Mesothelial cell of epicardium (in vitro differentiated cells): ENCODE measurements around the gene SHPK. TPM values are rescaled to one million over a fixed set of nuclear protein-coding genes. Genes with fewer than 3 reads are reported as not detected.
A peak's percentile ranks its signal among the peaks of the same experiment; 100 is the strongest.

ENCODE experiments used
- DNase-seq, 2 experiments: peaks; one replicate each; pipeline ENCODE4 v3.0.0; 2021; ENCODE audit warnings: low spot score in 2 of 2; ENCODE audit not compliant: unreplicated experiment in 2 of 2
- H3K27ac Mint-ChIP-seq: 2 replicates; pipeline ENCODE4 v1.8.0; 2021; ENCODE audit warnings: mixed read lengths
- H3K27me3 Mint-ChIP-seq: 2 replicates; pipeline ENCODE4 v1.8.0; 2021; ENCODE audit warnings: low read depth, mixed read lengths
- H3K36me3 Mint-ChIP-seq: 2 replicates; pipeline ENCODE4 v1.8.0; 2021; ENCODE audit warnings: mixed read lengths
- H3K4me1 Mint-ChIP-seq: 2 replicates; pipeline ENCODE4 v1.8.0; 2021; ENCODE audit warnings: mixed read lengths
- H3K4me3 Mint-ChIP-seq: 2 replicates; pipeline ENCODE4 v1.8.0; 2021; ENCODE audit warnings: mild to moderate bottlenecking, moderate library complexity, mixed read lengths
- H3K9me3 Mint-ChIP-seq: 2 replicates; pipeline ENCODE4 v1.8.0; 2021; ENCODE audit warnings: mixed read lengths
- CTCF ChIP-seq: fragments of 200-600 bp; sonication (generic); IDR thresholded peaks from one replicate; pipeline ENCODE4 v1.5.0; 2021; ENCODE audit warnings: antibody characterized with exemption; ENCODE audit not compliant: unreplicated experiment
- total RNA-seq: library from RNA; stranded (reverse); gene quantifications from 3 replicates; pipeline ENCODE4 v1.2.1, GENCODE V29; 2021

SHPK gene
- total RNA-seq, 1 donor from 2014 or later = 18.9 TPM

- Mint-ChIP-seq H3K9me3 (no peaks in the 10 kb centered on the region), H3K27me3 (no peaks in the 10 kb centered on the region), H3K27ac (peak overlapping the region; percentile 47), H3K4me3 (no peak overlapping the region), H3K36me3 (peaks cover 2% of the 10 kb centered on the region), H3K4me1 (peaks cover 8% of the 10 kb centered on the region)
- TF ChIP-seq CTCF = no peak
- DNase-seq = no peak
These were observed 22.9 kb upstream of the SHPK start for GRCh38 chr17:3658784-3659449.

- peak overlapping the region; percentile 47 for H3K27ac Mint-ChIP-seq
- no peaks in the 10 kb centered on the region for H3K27me3 Mint-ChIP-seq
- no peaks in the 10 kb centered on the region for H3K9me3 Mint-ChIP-seq
- no peak for DNase-seq
- no peak for TF ChIP-seq CTCF
- H3K36me3 Mint-ChIP-seq = peaks cover 2% of the 10 kb centered on the region
- no peak overlapping the region for H3K4me3 Mint-ChIP-seq
- H3K4me1 Mint-ChIP-seq = peaks cover 8% of the 10 kb centered on the region
These were observed 22.1 kb upstream of the SHPK start for GRCh38 chr17:3657874-3658783.

GRCh38 chr17:3657588-3657869 lies 21.5 kb upstream of the SHPK start:
- peaks cover 8% of the 10 kb centered on the region for H3K4me1 Mint-ChIP-seq
- H3K27ac Mint-ChIP-seq = no peak overlapping the region
- H3K36me3 Mint-ChIP-seq = no peaks in the 10 kb centered on the region

GRCh38 chr17:3656755-3657587 lies 20.9 kb upstream of the SHPK start:
- Mint-ChIP-seq H3K4me3 (no peak overlapping the region), H3K27ac (peak overlapping the region; percentile 33), H3K27me3 (no peaks in the 10 kb centered on the region)

More at GRCh38 chr17:3657588-3657869, 21.5 kb upstream of the SHPK start:
- H3K4me3 Mint-ChIP-seq = no peak overlapping the region
- no peak for DNase-seq
- no peaks in the 10 kb centered on the region for H3K9me3 Mint-ChIP-seq
- H3K27me3 Mint-ChIP-seq = no peaks in the 10 kb centered on the region
- no peak for TF ChIP-seq CTCF

More at GRCh38 chr17:3656755-3657587, 20.9 kb upstream of the SHPK start:
- Mint-ChIP-seq H3K4me1 (peaks cover 8% of the 10 kb centered on the region), H3K36me3 (no peaks in the 10 kb centered on the region), H3K9me3 (no peaks in the 10 kb centered on the region)
- no peak for DNase-seq
- TF ChIP-seq CTCF = no peak
